ENCODE measurements around the gene CFH. TPM values are rescaled to one million over a fixed set of nuclear protein-coding genes. Genes with fewer than 3 reads are reported as not detected.

Gene CFH
- total RNA-seq, 6 donors from 2014 or later: 34.4 to 97.5 (median 44.9) TPM

GRCh38 chr1:196609370-196609737 lies 42.5 kb upstream of the CFH start:
- Histone ChIP-seq H3K27me3 (no peaks in the 10 kb centered on the region), H3K4me1 (peaks cover 0 to 7% (median 0%) of the 10 kb centered on the region in 4 donors), H3K4me3 (peak overlapping the region in 2 of 4 donors; percentile 55 to 57), H3K9me3 (no peaks in the 10 kb centered on the region), H3K36me3 (no peaks in the 10 kb centered on the region), H3K27ac (peak overlapping the region in 3 of 4 donors; percentile 54 to 73 (median 70))
- ATAC-seq (ENCODE audit: low FRiP score in 2 of 2): no peak
- 29 to 33% methylated on average over 10 of the region's 10 CpGs for WGBS, 2 donors
- no peak for DNase-seq
- TF ChIP-seq, protein P1, sequence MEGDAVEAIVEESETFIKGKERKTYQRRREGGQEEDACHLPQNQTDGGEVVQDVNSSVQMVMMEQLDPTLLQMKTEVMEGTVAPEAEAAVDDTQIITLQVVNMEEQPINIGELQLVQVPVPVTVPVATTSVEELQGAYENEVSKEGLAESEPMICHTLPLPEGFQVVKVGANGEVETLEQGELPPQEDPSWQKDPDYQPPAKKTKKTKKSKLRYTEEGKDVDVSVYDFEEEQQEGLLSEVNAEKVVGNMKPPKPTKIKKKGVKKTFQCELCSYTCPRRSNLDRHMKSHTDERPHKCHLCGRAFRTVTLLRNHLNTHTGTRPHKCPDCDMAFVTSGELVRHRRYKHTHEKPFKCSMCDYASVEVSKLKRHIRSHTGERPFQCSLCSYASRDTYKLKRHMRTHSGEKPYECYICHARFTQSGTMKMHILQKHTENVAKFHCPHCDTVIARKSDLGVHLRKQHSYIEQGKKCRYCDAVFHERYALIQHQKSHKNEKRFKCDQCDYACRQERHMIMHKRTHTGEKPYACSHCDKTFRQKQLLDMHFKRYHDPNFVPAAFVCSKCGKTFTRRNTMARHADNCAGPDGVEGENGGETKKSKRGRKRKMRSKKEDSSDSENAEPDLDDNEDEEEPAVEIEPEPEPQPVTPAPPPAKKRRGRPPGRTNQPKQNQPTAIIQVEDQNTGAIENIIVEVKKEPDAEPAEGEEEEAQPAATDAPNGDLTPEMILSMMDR (IDR thresholded peaks at IDR 0.05): no peak
- TF ChIP-seq POLR2A (IDR thresholded peaks at IDR 0.05): no peak
- no peak for TF ChIP-seq EP300 (IDR thresholded peaks at IDR 0.05)
- TF ChIP-seq POLR2AphosphoS5 (IDR thresholded peaks at IDR 0.05): no peak

DNA sequence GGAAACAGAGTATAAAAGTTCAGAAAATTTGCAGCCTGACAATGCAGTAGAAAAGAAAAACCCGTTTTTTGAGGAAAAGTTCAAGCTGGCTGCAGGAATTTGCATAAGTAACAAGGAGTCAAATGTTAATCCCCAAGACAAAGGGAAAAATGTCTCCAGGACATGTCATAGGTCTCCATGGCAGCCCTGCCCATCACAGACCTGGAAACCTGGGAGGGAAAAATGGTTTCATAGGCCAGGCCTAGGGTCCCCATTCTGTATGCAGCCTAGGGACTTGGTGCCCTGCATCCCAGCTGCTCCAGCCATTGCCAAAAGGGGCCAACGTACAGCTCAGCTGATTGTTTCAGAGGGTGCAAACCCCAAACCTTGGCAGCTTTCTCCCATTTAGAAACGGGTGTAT lies 40.0 kb upstream of the CFH start:
- no peaks in the 10 kb centered on the region for H3K9me3 ChIP-seq
- H3K36me3 ChIP-seq: no peaks in the 10 kb centered on the region
- H3K4me1 ChIP-seq: peaks cover 0 to 7% (median 0%) of the 10 kb centered on the region in 4 donors
- H3K4me3 ChIP-seq: no peak overlapping the region
- ATAC-seq (ENCODE audit: low FRiP score in 2 of 2) (no peak), DNase-seq (no peak)
- no peaks in the 10 kb centered on the region for H3K27me3 ChIP-seq
- 77 to 87% methylated on average over 2 to 3 of the region's 3 CpGs for WGBS, 2 donors
- TF ChIP-seq POLR2A (IDR thresholded peaks at IDR 0.05) (no peak), EP300 (IDR thresholded peaks at IDR 0.05) (no peak), POLR2AphosphoS5 (IDR thresholded peaks at IDR 0.05) (no peak)
- TF ChIP-seq, protein P1 (IDR thresholded peaks at IDR 0.05): no peak
- no peak overlapping the region for H3K27ac ChIP-seq

DNA sequence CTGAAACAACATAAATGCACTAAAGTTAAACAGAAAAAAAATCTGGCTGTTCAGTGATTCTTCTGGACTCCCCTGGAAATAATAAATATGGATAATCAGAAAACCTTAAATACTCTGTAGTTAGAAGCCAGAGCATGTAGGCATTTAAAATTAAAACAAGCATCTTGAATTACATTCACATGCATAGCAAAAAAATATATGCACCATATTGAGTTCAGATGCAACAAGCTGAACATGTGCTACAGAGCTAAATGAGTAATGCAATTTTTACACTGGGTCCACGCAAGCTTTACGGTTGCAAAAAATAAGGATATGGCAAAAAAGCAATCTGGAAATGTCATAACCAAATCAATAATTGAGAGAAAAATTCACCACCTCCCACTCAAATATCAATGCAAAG lies 32.1 kb upstream of the CFH start:
- DNase-seq: no peak
- WGBS, 2 donors: 98 to 99% methylated on average over 2 of the region's 2 CpGs
- no peak for ATAC-seq (ENCODE audit: low FRiP score in 2 of 2)
- Histone ChIP-seq H3K9me3 (no peaks in the 10 kb centered on the region), H3K4me1 (no peaks in the 10 kb centered on the region), H3K27me3 (no peaks in the 10 kb centered on the region), H3K4me3 (no peak overlapping the region), H3K36me3 (no peaks in the 10 kb centered on the region), H3K27ac (no peak overlapping the region)
- TF ChIP-seq POLR2A (IDR thresholded peaks at IDR 0.05): no peak
- TF ChIP-seq, protein P1 (IDR thresholded peaks at IDR 0.05): no peak
- TF ChIP-seq EP300 (IDR thresholded peaks at IDR 0.05): no peak

- Histone ChIP-seq H3K4me1 (no peaks in the 10 kb centered on the region), H3K9me3 (no peaks in the 10 kb centered on the region), H3K27ac (no peak overlapping the region), H3K36me3 (no peaks in the 10 kb centered on the region), H3K27me3 (no peaks in the 10 kb centered on the region), H3K4me3 (no peak overlapping the region)
- ATAC-seq (ENCODE audit: low FRiP score in 2 of 2) (no peak), DNase-seq (no peak)
- no peak for TF ChIP-seq EP300 (IDR thresholded peaks at IDR 0.05)
- TF ChIP-seq POLR2AphosphoS5 (IDR thresholded peaks at IDR 0.05): no peak
- TF ChIP-seq, protein P1 (IDR thresholded peaks at IDR 0.05): no peak
- no peak for TF ChIP-seq POLR2A (IDR thresholded peaks at IDR 0.05)
- 77 to 83% methylated on average over 1 of the region's 1 CpG for WGBS, 2 donors
Measured at GRCh38 chr1:196623079-196623478, 28.8 kb upstream of the CFH start.

DNA sequence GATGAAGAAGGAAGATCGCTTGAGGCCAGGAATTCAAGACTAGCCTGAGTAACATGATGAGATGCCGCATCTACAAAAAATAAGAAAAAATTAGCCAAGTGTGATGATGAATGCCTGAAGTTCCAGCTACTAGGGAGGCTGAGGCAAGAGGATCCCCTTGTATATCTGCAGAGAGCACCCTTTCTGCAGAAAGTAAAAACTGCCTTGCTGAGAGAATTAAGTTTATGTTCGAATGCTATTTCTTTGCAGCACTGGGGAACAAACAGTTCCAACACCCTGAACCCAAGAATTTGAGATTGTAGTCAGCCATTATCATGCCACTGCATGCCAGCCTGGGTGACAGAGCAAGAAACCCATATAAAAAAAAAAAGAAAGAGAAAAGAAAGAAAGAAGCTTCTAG lies 23.0 kb upstream of the CFH start:
- WGBS, 2 donors: 92 to 94% methylated on average over 3 of the region's 3 CpGs
- no peak overlapping the region for H3K4me3 ChIP-seq
- no peak for ATAC-seq (ENCODE audit: low FRiP score in 2 of 2)
- TF ChIP-seq POLR2A (IDR thresholded peaks at IDR 0.05): no peak
- no peak for TF ChIP-seq POLR2AphosphoS5 (IDR thresholded peaks at IDR 0.05)
- TF ChIP-seq, protein P1 (IDR thresholded peaks at IDR 0.05): no peak
- TF ChIP-seq EP300 (IDR thresholded peaks at IDR 0.05): no peak
- H3K36me3 ChIP-seq: no peaks in the 10 kb centered on the region
- no peaks in the 10 kb centered on the region for H3K4me1 ChIP-seq
- H3K9me3 ChIP-seq: peaks cover 0 to 6% (median 2%) of the 10 kb centered on the region in 4 donors
- no peaks in the 10 kb centered on the region for H3K27me3 ChIP-seq
- H3K27ac ChIP-seq: no peak overlapping the region
- DNase-seq: no peak

Measured in upper lobe of left lung (tissue), 6 donors.